Measurements from ENCODE around the gene TMEM59L.

DNA sequence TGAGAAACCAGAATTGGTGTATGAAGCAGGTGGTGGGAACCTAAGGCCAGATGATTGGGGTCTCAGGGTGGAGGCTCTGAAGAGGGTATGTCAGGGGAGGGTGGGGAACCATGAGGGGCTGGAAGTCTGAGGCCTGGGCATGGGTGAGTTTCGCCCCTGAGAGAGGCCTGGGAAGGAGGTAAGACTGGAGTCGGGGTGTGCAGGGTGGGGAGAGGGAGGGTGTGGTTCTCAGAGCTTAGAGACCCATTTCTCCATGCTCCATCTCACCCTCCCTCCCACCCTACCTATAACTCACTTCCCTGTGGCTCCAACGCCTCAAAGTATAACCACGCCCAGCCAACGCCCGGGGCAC is 23.1 kb downstream of the TMEM59L start:
- TF ChIP-seq, protein P1, sequence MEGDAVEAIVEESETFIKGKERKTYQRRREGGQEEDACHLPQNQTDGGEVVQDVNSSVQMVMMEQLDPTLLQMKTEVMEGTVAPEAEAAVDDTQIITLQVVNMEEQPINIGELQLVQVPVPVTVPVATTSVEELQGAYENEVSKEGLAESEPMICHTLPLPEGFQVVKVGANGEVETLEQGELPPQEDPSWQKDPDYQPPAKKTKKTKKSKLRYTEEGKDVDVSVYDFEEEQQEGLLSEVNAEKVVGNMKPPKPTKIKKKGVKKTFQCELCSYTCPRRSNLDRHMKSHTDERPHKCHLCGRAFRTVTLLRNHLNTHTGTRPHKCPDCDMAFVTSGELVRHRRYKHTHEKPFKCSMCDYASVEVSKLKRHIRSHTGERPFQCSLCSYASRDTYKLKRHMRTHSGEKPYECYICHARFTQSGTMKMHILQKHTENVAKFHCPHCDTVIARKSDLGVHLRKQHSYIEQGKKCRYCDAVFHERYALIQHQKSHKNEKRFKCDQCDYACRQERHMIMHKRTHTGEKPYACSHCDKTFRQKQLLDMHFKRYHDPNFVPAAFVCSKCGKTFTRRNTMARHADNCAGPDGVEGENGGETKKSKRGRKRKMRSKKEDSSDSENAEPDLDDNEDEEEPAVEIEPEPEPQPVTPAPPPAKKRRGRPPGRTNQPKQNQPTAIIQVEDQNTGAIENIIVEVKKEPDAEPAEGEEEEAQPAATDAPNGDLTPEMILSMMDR (IDR thresholded peaks at IDR 0.05), result no peak
- no peak for TF ChIP-seq POLR2A (IDR thresholded peaks at IDR 0.05)

Measured in heart left ventricle (tissue), 13 donors.